Eye (tissue), 1 donor: ENCODE results near the gene CASZ1.

Source experiments
- DNase-seq: peaks from one replicate; pipeline ENCODE4 v3.0.0-alpha.2; 2015

The CASZ1 gene

DNA sequence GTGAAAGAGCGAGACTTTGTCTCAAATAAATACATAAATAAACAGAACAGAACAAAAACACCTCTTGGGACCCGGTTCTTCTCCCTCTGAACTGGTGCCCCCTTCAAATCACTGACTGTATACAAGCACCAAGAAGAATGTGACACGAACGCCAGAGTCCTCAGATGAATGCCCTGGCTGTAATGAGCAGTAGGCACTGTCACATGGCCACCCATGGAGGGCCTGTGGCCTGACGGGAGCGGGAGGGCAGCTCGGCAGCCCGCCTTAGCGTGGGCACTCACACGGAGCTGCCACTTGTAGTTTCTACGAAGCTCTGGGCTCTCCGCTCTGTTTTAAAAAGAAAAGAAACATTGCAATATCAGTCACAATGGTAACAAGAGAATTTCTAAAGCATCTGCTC lies 175.7 kb downstream of the CASZ1 start:
- DNase-seq, result peak; percentile 32

DNA sequence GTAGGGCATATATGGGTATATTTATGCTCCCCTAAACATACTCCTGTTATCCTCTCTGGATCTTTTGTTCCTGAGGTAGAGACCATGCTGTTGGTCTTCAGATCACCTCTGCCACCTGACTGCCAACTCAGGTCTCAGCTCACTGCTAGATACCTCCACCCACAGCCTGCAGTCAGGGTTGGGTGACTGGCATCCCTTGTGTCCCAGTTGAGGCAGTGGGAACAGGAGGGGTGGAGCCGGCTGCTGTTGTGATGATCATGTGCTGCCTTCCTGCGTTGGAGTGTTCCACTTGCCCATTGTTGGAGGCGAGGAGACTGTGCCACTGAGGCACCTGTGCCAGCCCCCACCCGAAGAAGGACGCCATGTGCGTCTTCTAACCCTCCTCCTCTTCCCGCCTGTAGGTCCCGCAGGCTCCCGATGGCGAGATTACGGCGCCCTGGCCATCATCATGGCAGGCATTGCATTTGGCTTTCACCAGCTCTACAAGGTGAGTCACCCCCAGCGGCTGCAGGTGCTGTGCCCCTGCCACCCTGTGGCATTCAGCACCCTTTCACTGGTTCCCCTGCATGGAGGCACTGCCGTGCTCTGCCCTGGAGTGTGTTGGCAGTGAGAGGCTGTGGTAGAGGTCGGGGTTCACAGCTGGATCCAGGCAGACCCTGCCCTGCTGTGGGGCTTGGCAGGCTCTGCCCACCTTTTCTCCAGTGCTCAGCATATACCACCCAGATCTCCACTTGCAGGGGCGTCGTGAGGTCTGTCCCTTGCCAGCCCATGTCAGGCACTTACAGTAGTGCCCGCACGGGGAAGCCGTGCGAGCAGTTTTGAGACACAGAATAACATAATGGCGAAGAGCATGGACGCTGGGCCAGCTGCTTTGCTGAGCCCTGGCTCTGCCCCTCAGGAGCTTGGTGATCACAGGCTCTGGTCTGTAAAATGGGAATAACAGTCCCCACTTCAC lies 178.2 kb downstream of the CASZ1 start:
- no peak for DNase-seq

DNA sequence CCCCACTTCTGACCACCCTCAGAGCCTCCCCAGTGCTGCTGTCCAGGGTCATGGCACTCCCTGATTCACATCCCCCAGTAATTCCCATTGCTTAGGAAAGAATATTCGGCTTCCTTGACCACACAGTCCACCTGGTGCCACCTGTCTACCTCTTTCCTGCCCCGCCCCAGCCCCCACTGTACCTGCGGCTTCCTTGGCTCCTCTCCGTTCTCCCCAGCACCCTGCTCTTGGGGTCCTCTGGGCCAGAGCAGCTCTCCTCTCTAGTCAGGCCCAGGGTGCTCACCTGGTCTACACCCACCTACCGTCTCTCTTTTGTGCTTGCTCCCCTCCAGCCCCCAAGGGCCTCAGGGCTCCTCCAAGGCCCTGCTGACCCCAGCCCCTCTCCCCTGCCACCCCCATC lies 179.1 kb downstream of the CASZ1 start:
- DNase-seq, result no peak

DNA sequence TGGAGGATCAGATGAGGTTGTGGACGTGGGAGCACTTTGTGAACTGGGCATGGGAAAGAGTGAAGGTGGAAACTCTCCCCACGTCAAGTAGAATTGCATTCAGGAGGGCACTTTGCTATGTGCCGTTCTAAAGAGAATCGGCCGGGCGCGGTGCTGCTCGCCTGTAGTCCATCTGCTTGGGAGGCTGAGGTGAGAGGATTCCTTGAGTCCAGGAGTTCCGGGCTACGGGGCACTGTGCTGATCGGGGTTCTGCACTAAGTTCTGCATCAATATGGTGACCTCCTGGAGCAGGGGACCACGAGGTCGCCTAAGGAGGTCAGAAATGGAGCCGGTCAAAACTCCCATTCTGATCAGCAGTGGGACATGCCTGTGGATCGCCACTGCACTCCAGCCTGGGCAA lies 179.8 kb downstream of the CASZ1 start:
- no peak for DNase-seq

DNA sequence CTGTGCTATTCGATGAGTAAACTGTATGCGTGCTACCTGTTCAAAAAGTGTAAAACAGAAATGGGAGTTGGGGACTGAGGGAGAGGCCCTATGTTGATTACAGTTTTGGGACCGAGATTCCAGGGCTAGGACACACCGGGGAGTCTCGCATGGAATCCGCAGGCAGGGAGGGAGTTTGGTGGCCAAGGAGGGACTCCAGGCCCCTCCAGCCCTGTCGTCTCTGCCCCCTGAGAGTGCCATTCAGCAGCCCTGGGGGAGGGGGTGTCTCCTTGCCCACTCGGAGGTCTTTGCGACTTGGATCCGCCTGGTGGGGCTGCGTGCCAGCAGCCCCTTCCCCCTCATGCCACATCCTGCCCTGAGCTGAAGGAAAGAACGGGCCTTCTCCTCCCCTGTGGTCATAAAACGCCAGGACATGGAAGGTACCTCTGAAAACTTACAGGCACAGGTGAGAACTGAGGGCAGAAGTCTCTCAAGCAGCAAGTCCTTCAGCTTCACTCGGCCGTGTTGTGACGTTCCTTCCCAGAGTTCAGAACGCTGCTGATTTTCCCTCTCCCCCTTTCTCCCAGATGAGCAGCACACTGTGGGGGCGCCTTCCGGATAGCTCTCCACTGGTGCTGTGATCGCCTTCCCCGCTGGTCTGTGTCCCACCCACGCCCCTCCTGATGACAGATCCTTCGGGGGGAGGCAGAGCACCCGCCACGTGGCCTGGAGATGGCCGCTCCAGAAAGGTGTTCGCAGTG lies 180.3 kb downstream of the CASZ1 start:
- DNase-seq, result no peak

DNA sequence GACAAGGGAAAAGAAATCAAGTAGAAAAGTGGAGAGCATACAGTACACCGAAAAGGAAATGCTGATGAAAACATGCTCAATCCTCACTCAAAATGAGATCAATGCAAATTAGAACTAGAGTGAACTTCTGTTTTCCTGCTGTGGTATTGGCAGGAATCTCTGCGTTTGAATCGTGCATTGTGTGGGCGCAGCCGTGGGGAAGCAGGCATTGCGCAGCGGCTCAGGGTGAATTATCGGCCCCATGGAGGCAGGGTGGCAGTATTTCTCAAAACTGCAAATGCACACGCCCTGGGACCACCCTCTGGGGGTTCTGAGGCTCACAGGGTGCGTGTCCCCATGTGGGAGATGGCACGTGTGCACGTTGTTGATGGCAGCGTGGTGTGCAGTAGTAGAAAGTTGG lies 181.1 kb downstream of the CASZ1 start:
- no peak for DNase-seq

DNA sequence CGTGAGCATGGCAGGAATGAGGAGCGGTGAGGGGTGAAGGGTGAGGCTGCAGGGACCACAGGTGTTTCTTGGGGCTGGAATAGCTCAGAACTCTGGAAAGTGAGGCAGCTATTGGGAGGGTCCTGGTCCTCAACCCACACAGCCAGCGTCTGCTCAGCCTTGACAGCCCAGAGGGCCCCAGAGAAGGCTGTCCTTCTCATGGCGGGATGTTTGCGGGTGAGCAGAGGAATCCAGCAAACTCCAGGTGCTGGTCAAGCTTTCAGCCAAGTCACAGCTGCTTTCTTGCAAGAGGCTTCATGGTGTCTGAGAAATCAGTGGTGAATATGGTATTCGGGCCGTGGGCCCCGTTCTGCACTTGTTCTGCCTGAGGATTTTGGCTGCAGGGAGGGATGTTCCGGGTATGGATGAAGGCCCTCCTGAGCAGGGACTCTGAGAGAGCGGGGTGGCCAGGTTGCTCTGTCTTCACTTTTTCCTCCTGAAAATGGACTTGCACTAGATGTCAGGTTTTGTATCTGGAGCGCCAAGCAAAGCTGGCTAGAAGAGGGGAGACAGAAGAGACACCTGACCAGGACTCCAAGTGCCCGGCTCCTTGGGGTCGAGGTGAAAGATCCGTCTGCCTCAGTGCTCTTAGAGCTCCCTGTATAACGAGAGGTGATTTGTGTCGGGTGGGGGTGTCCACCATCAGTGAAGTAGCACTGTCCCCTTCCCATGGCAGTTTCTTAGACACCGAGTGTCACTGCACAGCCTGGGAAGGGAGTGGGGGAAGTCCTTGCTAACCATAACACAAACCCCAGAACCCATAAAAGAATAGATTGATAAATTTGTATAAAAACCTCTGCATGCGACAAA lies 181.8 kb downstream of the CASZ1 start:
- no peak for DNase-seq

DNA sequence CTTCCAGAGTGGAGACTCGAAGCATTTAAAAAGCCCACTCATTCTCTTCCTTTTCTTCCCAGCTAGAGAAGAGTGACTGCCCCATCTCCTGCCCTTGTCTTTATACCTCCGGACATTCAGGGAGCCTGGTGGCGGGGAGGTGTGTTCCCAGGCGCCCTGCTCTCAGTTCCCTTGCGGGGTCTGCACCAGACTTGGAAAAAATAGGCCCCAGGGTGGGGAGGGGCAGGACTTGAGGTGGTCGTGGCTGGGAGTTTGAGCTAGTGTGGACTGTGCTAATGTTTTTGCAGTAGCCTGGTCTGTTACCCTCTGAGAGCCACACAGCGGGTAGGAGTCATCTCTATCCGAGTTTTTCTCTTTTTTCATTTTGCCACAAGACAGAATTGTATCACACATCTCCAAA lies 182.6 kb downstream of the CASZ1 start:
- DNase-seq, result no peak

DNA sequence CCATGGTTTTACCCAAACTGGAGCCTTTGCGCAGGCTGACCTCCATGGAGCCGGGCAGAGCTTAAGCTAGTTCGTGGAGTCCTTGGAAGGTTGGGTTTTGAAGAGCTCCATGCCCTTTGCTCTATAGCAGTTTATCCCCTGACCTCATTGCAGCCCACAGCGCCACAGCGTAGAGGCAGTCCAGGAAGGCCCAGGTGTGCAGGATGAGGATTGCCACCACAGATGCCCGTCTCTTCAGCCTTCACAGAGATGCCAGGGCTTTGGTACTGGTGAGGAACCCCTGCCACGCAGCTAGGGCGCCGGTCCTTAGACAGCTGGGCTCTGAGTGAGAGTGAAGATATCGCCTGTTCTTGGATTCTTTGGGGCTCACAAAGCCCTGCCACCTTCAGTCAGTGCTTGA lies 183.1 kb downstream of the CASZ1 start:
- no peak for DNase-seq

DNA sequence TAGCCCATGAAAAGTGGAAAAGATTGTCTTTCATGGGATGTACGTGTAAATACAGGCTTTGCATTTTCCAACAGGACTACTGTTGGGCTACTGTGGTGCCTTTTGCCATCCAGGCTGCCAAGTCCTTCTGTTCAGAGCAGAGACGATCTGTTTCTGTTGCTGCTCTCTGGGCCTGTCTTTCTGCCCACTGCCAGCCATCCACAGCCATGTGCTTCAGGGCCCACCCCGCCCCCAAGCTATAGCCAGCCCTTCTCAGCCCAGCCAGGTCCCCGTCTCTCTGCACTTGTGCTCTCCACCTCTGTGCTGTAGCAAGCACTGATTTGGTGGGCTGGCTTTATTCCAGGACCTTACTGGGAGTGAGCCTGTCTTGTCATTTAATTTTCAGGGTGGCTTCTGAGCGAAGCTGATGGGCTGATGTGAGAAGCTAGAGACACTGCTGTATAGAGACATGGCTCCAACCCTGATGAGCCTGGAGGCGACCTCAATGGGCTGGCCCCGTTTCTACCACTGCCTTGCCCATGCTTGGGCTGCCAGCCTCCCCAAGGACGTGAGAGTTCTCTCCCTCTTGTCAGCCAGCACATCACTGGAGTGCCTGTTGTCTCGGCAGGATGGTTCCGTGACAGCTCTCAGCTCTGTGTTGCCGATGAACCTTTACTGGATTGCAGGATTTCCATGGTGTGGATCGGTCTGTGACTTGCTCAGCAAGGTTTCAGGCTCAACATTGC lies 183.8 kb downstream of the CASZ1 start:
- DNase-seq, result no peak

DNA sequence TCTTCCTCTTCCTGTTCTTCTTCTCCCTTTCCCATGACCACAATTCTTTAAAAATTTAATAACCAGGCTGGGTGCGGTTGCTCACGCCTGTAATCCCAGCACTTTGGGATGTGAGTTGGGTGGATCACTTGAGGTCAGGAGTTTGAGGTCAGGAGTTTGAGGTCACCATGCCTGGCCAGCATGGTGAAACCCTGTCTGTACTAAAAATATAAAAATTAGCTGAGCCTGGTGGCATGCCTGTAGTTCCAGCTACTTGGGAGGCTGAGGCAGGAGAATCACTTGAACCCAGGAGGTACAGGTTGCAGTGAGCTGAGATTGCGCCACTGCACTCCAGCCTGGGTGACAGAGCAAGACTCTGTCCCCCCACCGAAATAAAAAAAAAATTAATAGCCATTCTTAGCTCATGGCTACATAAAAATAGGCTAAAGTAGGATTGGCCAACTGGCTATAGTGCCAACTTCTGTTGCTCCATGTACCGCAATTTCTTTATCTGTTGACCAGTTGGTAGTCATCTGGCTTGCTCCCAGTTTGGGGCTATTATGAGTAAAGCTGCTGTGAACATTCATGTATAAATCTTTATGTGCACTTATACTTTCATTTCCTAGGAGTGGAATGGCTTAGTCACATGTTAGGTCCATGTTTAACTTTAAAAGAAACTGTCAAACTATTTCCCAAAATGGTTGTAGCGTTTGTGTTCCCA lies 185.4 kb downstream of the CASZ1 start:
- no peak for DNase-seq

DNA sequence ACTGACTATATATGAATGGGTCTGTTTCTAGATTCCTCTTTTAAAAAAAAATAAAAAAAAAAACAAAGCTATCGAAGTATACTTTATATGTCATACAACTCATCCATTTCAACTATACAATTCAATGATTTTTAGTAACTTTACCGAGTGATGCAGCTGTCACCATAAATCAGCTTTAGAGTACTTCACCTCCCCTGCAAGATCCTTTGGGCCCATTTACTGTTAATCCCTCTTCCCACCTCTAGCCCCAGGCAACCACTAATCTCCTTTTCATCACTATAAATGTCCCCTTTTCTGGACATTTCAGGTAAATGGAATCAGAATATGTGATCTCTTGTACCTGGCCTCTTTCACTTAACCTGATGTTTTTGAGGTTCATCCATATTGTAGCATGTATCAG lies 187.8 kb downstream of the CASZ1 start:
- no peak for DNase-seq

DNA sequence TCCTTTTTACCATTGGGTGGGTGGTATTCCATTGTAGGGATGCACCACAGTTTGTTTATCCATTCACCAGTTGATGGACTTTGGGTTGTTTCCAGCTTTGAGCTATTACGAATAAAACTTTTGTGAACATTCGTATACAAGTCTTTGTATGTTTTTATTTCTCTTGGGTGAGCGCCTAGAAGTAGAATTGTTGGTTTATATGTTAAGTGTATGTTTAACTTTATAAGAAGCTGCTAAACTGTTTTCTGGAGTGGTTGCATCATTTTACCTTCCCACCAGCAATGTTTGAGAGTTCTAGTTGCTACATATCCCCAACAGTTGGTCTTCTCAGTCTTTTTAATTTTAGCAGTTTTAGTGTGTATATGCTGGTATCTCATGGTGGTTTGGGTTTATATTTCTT lies 189.2 kb downstream of the CASZ1 start:
- DNase-seq, result no peak

DNA sequence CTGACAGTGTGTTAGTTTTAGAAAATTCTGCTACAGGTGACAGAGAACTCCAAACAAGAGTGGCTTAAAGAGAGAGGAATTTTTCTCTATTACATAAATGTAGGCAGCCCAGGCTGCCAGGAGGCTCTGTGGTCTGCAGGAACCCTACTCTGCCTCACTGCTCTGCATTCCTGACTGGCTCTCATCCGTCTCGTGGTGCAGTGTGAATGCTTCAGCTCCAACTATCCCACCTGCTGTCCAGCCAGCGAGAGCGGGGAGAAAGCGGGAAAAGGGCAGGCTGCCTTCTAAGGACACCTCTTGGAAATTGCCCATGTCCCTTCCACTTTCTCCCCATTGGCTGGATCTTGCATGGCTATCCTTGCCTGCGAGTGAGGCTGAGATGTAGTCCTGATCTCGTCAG lies 190.4 kb downstream of the CASZ1 start:
- no peak for DNase-seq

DNA sequence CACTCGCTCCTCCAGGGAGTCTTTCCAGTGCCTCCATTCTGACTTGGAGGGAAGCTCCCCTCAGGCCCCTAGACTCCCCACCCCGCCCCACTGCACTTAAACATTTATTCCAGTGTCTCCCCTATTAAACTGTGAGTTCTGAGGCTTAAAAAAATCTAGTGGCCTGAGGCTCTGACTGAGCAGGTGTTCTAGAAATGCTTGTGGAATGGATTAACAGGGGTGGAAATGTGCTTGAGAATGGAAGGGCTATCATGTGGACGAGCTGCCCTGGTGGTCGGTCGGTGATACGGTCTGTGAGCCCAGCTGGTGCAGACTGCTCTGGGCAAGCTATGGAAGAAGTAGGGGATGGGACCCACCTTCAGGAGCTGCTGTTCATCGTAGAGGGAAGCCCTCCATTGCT lies 191.5 kb downstream of the CASZ1 start:
- DNase-seq, result no peak

DNA sequence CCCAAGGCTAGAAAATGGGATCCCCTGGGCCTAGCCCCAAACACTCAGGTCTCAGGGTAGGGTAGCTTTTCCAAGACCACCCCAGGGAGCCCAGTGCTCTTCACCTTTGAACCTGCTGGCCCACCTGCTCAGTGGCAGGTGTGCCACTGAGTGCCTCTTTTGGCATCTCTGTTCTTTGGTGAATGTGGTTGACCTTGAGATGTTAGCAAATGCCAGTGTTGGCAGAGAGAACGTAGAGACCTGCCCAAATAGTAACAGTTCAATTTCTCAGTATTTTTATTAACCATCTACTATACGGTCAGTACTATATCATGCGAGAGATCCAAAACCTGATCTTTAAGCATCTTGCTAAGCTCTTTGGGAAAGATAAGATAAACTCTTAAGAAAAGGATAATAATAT lies 193.5 kb downstream of the CASZ1 start:
- no peak for DNase-seq

DNA sequence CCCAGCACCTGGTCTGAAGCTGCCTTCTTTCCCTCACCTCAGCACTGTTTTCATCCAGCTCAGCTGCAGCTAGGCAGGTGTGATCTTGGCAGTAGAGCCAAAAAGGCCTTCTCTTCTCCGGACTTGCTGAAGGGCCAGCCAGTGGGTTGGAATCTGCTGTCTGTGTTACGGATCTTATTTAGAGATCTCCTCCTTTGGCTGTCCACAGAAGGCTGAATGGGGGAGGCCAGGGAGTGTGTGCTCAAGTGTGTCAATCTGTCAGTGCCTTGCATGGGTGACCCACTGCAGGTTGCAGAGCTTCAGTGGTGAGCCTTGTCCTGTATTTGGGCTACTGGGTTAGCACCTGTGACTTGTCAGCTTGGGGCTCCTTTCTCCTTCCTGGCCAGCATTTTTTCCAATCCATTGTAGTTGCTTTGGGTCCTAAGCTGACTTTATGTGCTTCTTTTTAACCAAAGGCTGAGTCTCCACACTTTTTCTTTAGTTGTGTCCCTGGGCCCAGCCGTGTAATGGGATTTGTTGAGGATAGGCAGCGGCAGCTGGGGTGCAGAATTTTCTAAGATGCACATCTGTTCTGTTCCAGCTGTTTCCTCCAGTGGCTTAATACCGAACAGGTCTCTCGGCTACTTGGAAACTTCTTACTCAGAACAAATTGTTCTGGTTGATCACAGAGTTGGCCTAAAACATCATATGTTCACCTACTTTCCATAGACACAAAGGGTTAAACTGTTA lies 194.9 kb downstream of the CASZ1 start:
- DNase-seq, result no peak

DNA sequence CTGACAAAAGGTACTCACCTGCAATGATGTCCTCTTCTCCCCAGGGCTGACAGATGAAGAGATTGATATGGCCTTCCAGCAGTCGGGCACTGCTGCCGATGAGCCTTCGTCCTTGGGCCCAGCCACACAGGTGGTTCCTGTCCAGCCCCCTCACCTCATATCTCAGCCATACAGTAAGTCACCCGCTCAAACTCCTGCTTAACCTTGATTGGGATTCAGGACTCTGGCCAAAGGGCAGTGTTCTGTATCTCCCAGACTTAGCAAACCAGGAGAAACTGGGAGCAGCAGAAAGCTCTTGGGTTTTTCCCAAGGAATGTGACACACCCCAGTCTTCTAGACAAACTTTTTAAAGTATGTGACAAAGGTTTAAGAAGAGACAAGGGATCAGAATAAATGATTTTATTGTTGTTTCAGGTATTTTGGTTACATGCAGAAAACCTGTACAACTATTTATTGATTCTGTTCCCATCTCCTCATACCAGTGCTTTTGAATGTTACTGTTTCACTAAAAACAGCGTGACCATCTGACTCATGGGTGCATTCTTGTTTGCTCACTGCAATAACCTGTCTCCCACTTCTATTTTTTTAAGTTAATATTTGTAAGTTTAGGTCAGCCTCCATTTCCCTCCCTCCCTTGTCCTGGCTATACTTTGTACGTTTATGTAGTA lies 197.1 kb downstream of the CASZ1 start:
- DNase-seq, result no peak

DNA sequence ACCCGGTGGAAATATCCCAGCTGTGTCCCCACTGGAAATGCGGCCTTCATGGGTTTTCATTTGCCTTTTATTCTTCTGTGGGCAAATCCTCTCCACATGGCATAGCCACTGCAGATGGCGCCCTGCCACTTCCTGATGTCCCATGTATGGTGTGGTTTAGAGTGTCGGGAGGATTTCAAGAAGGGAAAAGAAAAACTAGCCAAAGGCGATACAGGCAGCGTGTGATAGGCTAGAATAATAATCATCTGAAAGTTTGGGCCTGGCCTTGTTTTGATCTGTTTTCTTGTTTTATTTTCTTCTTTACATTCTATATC lies 198.1 kb downstream of the CASZ1 start:
- peak; percentile 50 for DNase-seq

DNA sequence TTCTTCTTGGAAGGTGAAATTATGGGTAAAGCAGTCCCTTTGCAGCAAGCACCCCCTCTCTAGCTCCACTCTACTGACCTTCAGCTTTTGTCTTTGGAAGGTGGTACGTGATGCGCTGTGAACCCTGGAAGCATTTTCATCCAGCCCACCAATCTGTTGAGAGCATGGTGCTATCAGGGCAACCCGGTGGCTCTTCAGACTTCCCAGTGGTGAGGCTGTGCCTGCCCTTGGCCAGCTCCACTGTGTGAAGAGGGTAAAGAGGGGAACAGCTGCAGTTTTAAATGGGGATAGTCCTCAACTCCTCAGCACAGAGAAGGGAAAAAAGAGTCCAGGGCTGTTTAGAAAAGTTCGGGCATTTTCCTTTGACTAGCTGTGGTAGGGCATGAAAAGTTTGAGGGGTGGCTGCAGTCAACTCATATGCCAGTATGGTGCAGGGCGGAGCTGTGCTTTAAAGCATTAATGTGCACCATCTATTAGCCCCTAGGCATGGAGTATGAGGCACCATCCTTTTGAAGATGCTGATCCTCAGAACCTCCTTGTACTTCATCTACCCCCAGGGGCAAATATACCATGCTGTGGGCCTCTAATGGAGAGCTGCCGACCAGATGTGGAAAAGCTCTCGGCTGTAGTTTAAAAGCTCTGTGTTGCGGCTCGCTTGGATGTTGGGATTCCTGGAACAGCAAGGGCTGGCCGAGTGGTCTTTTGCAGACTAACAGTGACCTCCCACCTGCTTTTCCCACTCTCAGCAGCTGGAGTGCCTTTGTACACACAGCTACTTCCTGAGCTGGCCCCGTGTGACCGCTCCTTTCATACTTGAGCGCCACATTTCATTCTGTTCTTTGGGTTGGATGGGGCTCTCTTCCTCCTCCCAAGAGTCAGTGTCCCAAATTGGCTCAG lies 198.7 kb downstream of the CASZ1 start:
- DNase-seq, result peak; percentile 49
